GM23338 (cell line): Measurements from ENCODE around the gene HMGB4. TPM values are rescaled to one million over a fixed set of nuclear protein-coding genes. Genes with fewer than 3 reads are reported as not detected.

ENCODE experiments used
- ATAC-seq: fragments of 200-7000 bp; cut with Tn5 transposase; 3 replicates; pipeline ENCODE4 v1.9.1; 2020
- DNase-seq: peaks from one replicate; pipeline ENCODE4 v3.0.0-alpha.2; 2015; ENCODE audit warnings: low spot score
- H2AFZ ChIP-seq: fragments of 200-600 bp; sonication (generic); 2 replicates; pipeline ENCODE4 v1.8.0; 2016; ENCODE audit warnings: antibody characterized with exemption, mild to moderate bottlenecking, moderate library complexity
- H3F3A ChIP-seq: fragments of 200-600 bp; sonication (generic); replicated peaks from 2 replicates; pipeline ENCODE4 v1.8.0; 2017; ENCODE audit warnings: antibody characterized with exemption, mixed run types, low read depth
- H3K27ac ChIP-seq: fragments of 200-600 bp; sonication (generic); 2 replicates; pipeline ENCODE4 v1.6.1; 2016; ENCODE audit warnings: low read depth
- H3K27me3 ChIP-seq: fragments of 200-600 bp; sonication (generic); 2 replicates; pipeline ENCODE4 v1.8.0; 2016; ENCODE audit warnings: mild to moderate bottlenecking, mixed run types, moderate library complexity; ENCODE audit not compliant: insufficient read depth
- H3K36me3 ChIP-seq: fragments of 200-600 bp; sonication (generic); 2 replicates; pipeline ENCODE4 v1.8.0; 2016; ENCODE audit warnings: mild to moderate bottlenecking; ENCODE audit not compliant: insufficient read depth
- H3K4me1 ChIP-seq: fragments of 200-600 bp; sonication (generic); 2 replicates; pipeline ENCODE4 v1.8.0; 2016; ENCODE audit warnings: mild to moderate bottlenecking, moderate library complexity; ENCODE audit not compliant: insufficient read depth
- H3K4me2 ChIP-seq: fragments of 200-600 bp; sonication (generic); 2 replicates; pipeline ENCODE4 v1.7.1; 2017; ENCODE audit warnings: mixed run types
- H3K4me3 ChIP-seq: fragments of 200-600 bp; sonication (generic); 2 replicates; pipeline ENCODE4 v1.6.1; 2016; ENCODE audit warnings: mixed run types
- H3K79me2 ChIP-seq: fragments of 200-600 bp; sonication (generic); replicated peaks from 2 replicates; pipeline ENCODE4 v1.8.0; 2017; ENCODE audit warnings: mild to moderate bottlenecking; ENCODE audit not compliant: insufficient read depth
- H3K9me2 ChIP-seq: fragments of 200-600 bp; sonication (generic); 2 replicates; pipeline ENCODE4 v1.8.0; 2017; ENCODE audit not compliant: insufficient read depth
- H4K20me1 ChIP-seq: fragments of 200-600 bp; sonication (generic); replicated peaks from 2 replicates; pipeline ENCODE4 v1.8.0; 2017; ENCODE audit warnings: mild to moderate bottlenecking; ENCODE audit not compliant: insufficient read depth
- H3K27ac Mint-ChIP-seq: 2 replicates; pipeline ENCODE4 v1.8.0; 2020; ENCODE audit warnings: inconsistent platforms, mild to moderate bottlenecking, moderate library complexity, mixed read lengths
- H3K27me3 Mint-ChIP-seq: 3 replicates; pipeline ENCODE4 v1.8.0; 2022; ENCODE audit warnings: low read depth, mild to moderate bottlenecking, moderate library complexity, mixed read lengths, inconsistent platforms; ENCODE audit not compliant: insufficient read depth, poor library complexity
- H3K36me3 Mint-ChIP-seq: 3 replicates; pipeline ENCODE4 v1.8.0; 2021; ENCODE audit warnings: low read depth, mild to moderate bottlenecking, inconsistent platforms, moderate library complexity, mixed read lengths
- H3K4me1 Mint-ChIP-seq: 3 replicates; pipeline ENCODE4 v1.8.0; 2020; ENCODE audit warnings: mild to moderate bottlenecking, inconsistent platforms, mixed read lengths
- H3K4me3 Mint-ChIP-seq: 3 replicates; pipeline ENCODE4 v1.8.0; 2021; ENCODE audit warnings: moderate library complexity, mild to moderate bottlenecking, inconsistent platforms, mixed read lengths
- H3K9me3 Mint-ChIP-seq: 3 replicates; pipeline ENCODE4 v1.8.0; 2020; ENCODE audit warnings: moderate library complexity, mild to moderate bottlenecking, inconsistent platforms, mixed read lengths
- CREB1 ChIP-seq: fragments of 250-450 bp; sonication (Bioruptor Pico); IDR thresholded peaks from 2 replicates; pipeline ENCODE4 v1.5.0; 2020; ENCODE audit warnings: low read depth, mild to moderate bottlenecking, moderate library complexity
- JUNB ChIP-seq: IDR thresholded peaks from one replicate; pipeline ENCODE4 v1.6.1; 2016; ENCODE audit warnings: antibody characterized with exemption; ENCODE audit not compliant: unreplicated experiment
- POLR2AphosphoS5 ChIP-seq: IDR thresholded peaks from 2 replicates; pipeline ENCODE4 v1.6.1; 2016; ENCODE audit warnings: antibody characterized with exemption, low read depth
- REST ChIP-seq: IDR thresholded peaks from one replicate; pipeline ENCODE4 v1.6.1; 2018; ENCODE audit warnings: antibody characterized with exemption; ENCODE audit not compliant: unreplicated experiment
- STAT1 ChIP-seq: IDR thresholded peaks from one replicate; pipeline ENCODE4 v1.6.1; 2016; ENCODE audit warnings: antibody characterized with exemption; ENCODE audit not compliant: unreplicated experiment
- ZNF114 ChIP-seq: fragments of 250-450 bp; sonication (Bioruptor Pico); IDR thresholded peaks from 2 replicates; pipeline ENCODE4 v1.5.0; 2020; ENCODE audit warnings: mild to moderate bottlenecking, moderate library complexity
- ZNF331 ChIP-seq: fragments of 250-450 bp; sonication (Bioruptor Pico); IDR thresholded peaks from 2 replicates; pipeline ENCODE4 v1.5.0; 2020; ENCODE audit warnings: low read depth, mild to moderate bottlenecking, moderate library complexity
- polyA plus RNA-seq: library from polyadenylated mRNA; unstranded; fragments of >200 nt; fragmentation: Nextera tagmentation; extraction: Ambion mirVana; gene quantifications from 2 replicates; pipeline ENCODE4 v1.2.1, GENCODE V29; 2016
- total RNA-seq: library from RNA; depleted of rRNA; stranded (reverse); fragments of >200 nt; shearing (Covaris generic); gene quantifications from 2 replicates; pipeline ENCODE4 v1.2.3, GENCODE V29; 2014
- TF ChIP-seq, protein P1 (sequence below): fragments of 250-450 bp; sonication (Bioruptor Pico); IDR thresholded peaks from 2 replicates; pipeline ENCODE4 v1.5.0; 2020; ENCODE audit warnings: mild to moderate bottlenecking, moderate library complexity

HMGB4 gene
- total and polyA plus RNA-seq, 2 experiments from 2014 or later: not detected

GRCh38 chr1:33908324-33908956, 44.6 kb downstream of the HMGB4 start:
- Histone ChIP-seq H3K4me3 (no peak overlapping the region), H3K79me2 (no peaks in the 10 kb centered on the region), H3K4me2 (no peak overlapping the region), H2AFZ (no peak overlapping the region), H3K4me1 (no peaks in the 10 kb centered on the region), H3F3A (no peaks in the 10 kb centered on the region), H3K27ac (no peak overlapping the region), H3K36me3 (no peaks in the 10 kb centered on the region), H3K27me3 (no peaks in the 10 kb centered on the region), H4K20me1 (no peaks in the 10 kb centered on the region), H3K9me2 (no peaks in the 10 kb centered on the region)
- no peak for TF ChIP-seq REST
- no peak for TF ChIP-seq ZNF331 (CRISPR knock-in tag)
- TF ChIP-seq JUNB: no peak
- no peak for TF ChIP-seq POLR2AphosphoS5
- no peak for TF ChIP-seq STAT1
- TF ChIP-seq, protein P1, sequence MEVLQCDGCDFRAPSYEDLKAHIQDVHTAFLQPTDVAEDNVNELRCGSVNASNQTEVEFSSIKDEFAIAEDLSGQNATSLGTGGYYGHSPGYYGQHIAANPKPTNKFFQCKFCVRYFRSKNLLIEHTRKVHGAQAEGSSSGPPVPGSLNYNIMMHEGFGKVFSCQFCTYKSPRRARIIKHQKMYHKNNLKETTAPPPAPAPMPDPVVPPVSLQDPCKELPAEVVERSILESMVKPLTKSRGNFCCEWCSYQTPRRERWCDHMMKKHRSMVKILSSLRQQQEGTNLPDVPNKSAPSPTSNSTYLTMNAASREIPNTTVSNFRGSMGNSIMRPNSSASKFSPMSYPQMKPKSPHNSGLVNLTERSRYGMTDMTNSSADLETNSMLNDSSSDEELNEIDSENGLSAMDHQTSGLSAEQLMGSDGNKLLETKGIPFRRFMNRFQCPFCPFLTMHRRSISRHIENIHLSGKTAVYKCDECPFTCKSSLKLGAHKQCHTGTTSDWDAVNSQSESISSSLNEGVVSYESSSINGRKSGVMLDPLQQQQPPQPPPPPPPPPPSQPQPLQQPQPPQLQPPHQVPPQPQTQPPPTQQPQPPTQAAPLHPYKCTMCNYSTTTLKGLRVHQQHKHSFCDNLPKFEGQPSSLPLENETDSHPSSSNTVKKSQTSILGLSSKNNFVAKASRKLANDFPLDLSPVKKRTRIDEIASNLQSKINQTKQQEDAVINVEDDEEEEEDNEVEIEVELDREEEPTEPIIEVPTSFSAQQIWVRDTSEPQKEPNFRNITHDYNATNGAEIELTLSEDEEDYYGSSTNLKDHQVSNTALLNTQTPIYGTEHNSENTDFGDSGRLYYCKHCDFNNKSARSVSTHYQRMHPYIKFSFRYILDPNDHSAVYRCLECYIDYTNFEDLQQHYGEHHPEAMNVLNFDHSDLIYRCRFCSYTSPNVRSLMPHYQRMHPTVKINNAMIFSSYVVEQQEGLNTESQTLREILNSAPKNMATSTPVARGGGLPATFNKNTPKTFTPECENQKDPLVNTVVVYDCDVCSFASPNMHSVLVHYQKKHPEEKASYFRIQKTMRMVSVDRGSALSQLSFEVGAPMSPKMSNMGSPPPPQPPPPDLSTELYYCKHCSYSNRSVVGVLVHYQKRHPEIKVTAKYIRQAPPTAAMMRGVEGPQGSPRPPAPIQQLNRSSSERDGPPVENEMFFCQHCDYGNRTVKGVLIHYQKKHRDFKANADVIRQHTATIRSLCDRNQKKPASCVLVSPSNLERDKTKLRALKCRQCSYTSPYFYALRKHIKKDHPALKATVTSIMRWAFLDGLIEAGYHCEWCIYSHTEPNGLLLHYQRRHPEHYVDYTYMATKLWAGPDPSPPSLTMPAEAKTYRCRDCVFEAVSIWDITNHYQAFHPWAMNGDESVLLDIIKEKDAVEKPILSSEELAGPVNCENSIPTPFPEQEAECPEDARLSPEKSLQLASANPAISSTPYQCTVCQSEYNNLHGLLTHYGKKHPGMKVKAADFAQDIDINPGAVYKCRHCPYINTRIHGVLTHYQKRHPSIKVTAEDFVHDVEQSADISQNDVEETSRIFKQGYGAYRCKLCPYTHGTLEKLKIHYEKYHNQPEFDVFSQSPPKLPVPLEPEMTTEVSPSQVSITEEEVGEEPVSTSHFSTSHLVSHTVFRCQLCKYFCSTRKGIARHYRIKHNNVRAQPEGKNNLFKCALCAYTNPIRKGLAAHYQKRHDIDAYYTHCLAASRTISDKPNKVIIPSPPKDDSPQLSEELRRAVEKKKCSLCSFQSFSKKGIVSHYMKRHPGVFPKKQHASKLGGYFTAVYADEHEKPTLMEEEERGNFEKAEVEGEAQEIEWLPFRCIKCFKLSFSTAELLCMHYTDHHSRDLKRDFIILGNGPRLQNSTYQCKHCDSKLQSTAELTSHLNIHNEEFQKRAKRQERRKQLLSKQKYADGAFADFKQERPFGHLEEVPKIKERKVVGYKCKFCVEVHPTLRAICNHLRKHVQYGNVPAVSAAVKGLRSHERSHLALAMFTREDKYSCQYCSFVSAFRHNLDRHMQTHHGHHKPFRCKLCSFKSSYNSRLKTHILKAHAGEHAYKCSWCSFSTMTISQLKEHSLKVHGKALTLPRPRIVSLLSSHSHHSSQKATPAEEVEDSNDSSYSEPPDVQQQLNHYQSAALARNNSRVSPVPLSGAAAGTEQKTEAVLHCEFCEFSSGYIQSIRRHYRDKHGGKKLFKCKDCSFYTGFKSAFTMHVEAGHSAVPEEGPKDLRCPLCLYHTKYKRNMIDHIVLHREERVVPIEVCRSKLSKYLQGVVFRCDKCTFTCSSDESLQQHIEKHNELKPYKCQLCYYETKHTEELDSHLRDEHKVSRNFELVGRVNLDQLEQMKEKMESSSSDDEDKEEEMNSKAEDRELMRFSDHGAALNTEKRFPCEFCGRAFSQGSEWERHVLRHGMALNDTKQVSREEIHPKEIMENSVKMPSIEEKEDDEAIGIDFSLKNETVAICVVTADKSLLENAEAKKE (CRISPR knock-in tag): no peak
- TF ChIP-seq CREB1 (CRISPR knock-in tag): no peak
- no peak for TF ChIP-seq ZNF114
- no peak for ATAC-seq
- H3K27ac Mint-ChIP-seq: no peak overlapping the region
- DNase-seq: no peak
- H3K4me1 Mint-ChIP-seq: peaks cover 4% of the 10 kb centered on the region; the same call in 2 of the 3 replicates
- no peak overlapping the region for H3K4me3 Mint-ChIP-seq
- H3K9me3 Mint-ChIP-seq: no peaks in the 10 kb centered on the region; the same call in 2 of the 3 replicates
- peaks cover 10% of the 10 kb centered on the region for H3K27me3 Mint-ChIP-seq
- peaks cover 14% of the 10 kb centered on the region; the same call in 2 of the 3 replicates for H3K36me3 Mint-ChIP-seq
